ENCODE results near the gene SATB1. TPM values are rescaled to one million over a fixed set of nuclear protein-coding genes. Genes with fewer than 3 reads are reported as not detected.

Gene SATB1
- 14.9 and 21.5 TPM in 2 replicates for total RNA-seq

DNA sequence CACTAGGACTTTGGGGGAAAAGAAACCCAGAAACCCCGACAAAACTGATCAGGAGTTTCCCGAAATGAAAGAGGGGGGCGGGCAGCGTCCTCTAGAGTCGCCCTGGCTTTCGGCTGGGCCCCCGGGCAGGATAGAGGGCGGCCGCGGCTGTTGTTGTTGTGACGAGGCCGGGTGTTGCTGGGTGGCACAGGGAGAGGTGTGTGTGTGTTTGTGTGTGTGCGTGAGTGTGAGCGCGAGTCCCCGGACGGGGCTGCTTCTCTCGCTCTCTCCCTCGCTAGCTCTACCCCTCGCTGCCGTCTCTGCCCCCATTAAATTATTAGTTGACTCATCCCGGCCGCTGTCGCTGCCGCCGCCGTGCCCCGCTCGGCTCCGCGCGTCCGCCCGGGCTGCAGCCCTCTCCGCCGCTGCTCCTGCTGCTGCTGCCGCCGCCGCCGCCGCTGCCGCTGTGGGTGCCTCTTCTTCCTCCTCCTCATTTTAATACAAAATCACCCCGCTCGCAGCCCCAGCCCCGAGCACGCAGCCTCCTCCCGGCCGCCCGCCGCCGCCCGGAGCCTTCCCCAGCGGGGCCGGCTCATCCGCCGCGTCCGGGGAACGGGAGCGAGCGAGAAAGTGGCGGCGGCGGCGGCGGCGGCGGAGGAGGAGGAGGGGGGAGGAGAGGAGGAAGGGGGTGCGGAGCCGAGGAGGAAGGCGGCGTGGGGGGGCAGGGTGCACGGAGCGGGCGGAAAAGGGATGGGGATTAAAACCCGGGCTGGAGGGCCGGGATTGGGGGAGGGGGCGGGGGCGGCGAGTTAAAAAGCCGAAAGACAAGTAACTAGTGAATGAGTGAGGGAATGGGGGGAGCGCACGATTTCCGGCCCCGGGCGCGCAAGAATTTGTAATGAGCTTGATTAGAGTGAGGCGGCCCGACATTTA is at the start of gene SATB1:
Gene SATB1, minus strand, starts transcription at position 611 of the 912 bp plus-strand sequence. CDS start 4,372 bp downstream, outside the sequence.

